Hepatocyte (in vitro differentiated cells): ENCODE results near the gene MTIF3. TPM values are rescaled to one million over a fixed set of nuclear protein-coding genes. Genes with fewer than 3 reads are reported as not detected.

Source experiments
- DNase-seq: peaks from one replicate; pipeline ENCODE4 v3.0.0-alpha.2; 2016; ENCODE audit warnings: low spot score
- H2AFZ ChIP-seq: fragments of 200-600 bp; sonication (generic); 2 replicates; pipeline ENCODE4 v1.6.0; 2016; ENCODE audit warnings: antibody characterized with exemption, mild to moderate bottlenecking
- H3K27ac ChIP-seq: fragments of 200-600 bp; sonication (generic); 2 replicates; pipeline ENCODE4 v1.5.1; 2016; ENCODE audit warnings: mild to moderate bottlenecking
- H3K27me3 ChIP-seq: fragments of 200-600 bp; sonication (generic); 2 replicates; pipeline ENCODE4 v1.6.1; 2016
- H3K36me3 ChIP-seq: fragments of 200-600 bp; sonication (generic); replicated peaks from 2 replicates; pipeline ENCODE4 v1.5.1; 2016; ENCODE audit warnings: low read depth; ENCODE audit not compliant: insufficient read depth
- H3K4me1 ChIP-seq: fragments of 200-600 bp; sonication (generic); 2 replicates; pipeline ENCODE4 v1.5.1; 2016; ENCODE audit warnings: mild to moderate bottlenecking, moderate library complexity; ENCODE audit not compliant: insufficient read depth
- H3K4me2 ChIP-seq: fragments of 200-600 bp; sonication (generic); 2 replicates; pipeline ENCODE4 v1.6.0; 2016
- H3K4me3 ChIP-seq: fragments of 200-600 bp; sonication (generic); 2 replicates; pipeline ENCODE4 v1.5.1; 2016; ENCODE audit warnings: mild to moderate bottlenecking
- H3K79me2 ChIP-seq: fragments of 200-600 bp; sonication (generic); 2 replicates; pipeline ENCODE4 v1.6.0; 2017; ENCODE audit warnings: mild to moderate bottlenecking
- H3K9me2 ChIP-seq: fragments of 200-600 bp; sonication (generic); replicated peaks from 2 replicates; pipeline ENCODE4 v1.6.0; 2017; ENCODE audit warnings: mild to moderate bottlenecking; ENCODE audit not compliant: insufficient read depth
- H3K9me3 ChIP-seq: fragments of 200-600 bp; sonication (generic); 2 replicates; pipeline ENCODE4 v1.5.1; 2016; ENCODE audit warnings: low read depth, mild to moderate bottlenecking
- H4K20me1 ChIP-seq: fragments of 200-600 bp; sonication (generic); 2 replicates; pipeline ENCODE4 v1.6.0; 2016; ENCODE audit warnings: mild to moderate bottlenecking; ENCODE audit not compliant: insufficient read depth, poor library complexity, severe bottlenecking
- EZH2 ChIP-seq: fragments of 200-600 bp; sonication (generic); IDR thresholded peaks from 2 replicates; pipeline ENCODE4 v1.6.1; 2016; ENCODE audit warnings: antibody characterized with exemption, mild to moderate bottlenecking, borderline replicate concordance
- EZH2phosphoT487 ChIP-seq: fragments of 200-600 bp; sonication (generic); IDR thresholded peaks from one replicate; pipeline ENCODE4 v1.6.1; 2018; ENCODE audit warnings: antibody characterized with exemption, mild to moderate bottlenecking, low read depth, moderate library complexity; ENCODE audit not compliant: unreplicated experiment, severe bottlenecking
- WGBS: methylation state at CpG from one replicate; pipeline ENCODE4 v1.1.6; 2016; ENCODE audit warnings: low lambda C conversion rate; ENCODE audit errors: missing lambda C conversion rate; 5-methylcytosine and 5-hydroxymethylcytosine counted together
- polyA plus RNA-seq: library from polyadenylated mRNA; unstranded; fragments of >200 nt; fragmentation: Nextera tagmentation; extraction: Ambion mirVana; gene quantifications from 2 replicates; pipeline ENCODE4 v1.2.1, GENCODE V29; 2016
- total RNA-seq: library from RNA; depleted of rRNA; stranded (reverse); fragments of >200 nt; gene quantifications from 2 replicates; pipeline ENCODE4 v1.2.3, GENCODE V29; 2014
- TF ChIP-seq, protein P1 (sequence below): fragments of 200-600 bp; sonication (generic); IDR thresholded peaks from 2 replicates; pipeline ENCODE4 v1.5.1; 2016; ENCODE audit warnings: antibody characterized with exemption, mild to moderate bottlenecking; ENCODE audit not compliant: poor library complexity

MTIF3 gene
- total and polyA plus RNA-seq, 2 experiments from 2014 or later = 58.0 to 66.7 TPM

DNA sequence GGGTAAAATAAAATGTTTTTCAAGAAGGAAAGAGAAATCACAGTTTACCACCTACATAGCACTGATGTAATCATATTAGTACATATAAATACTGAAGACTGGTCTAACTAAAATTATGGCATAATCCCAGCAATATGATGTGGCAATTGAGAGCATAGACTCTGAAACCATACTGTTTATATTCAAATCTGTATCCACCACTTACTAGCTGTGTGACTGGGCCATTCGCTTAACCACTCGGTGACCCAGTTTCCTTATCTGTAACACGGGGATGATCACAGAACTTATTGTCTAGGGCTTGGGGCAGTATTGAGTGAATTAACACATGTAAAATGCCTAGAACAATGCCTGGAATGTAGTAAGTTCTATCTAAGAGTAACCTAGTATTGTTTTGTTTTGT lies 39.0 kb downstream of the MTIF3 start:
- no peaks in the 10 kb centered on the region for H3K36me3 ChIP-seq
- no peak overlapping the region for H3K4me2 ChIP-seq
- H3K4me1 ChIP-seq = no peaks in the 10 kb centered on the region
- H3K9me3 ChIP-seq = no peaks in the 10 kb centered on the region
- WGBS = 67% methylated on average over 3 of the region's 3 CpGs
- TF ChIP-seq EZH2phosphoT487 (no peak), EZH2 (no peak)
- TF ChIP-seq, protein P1, sequence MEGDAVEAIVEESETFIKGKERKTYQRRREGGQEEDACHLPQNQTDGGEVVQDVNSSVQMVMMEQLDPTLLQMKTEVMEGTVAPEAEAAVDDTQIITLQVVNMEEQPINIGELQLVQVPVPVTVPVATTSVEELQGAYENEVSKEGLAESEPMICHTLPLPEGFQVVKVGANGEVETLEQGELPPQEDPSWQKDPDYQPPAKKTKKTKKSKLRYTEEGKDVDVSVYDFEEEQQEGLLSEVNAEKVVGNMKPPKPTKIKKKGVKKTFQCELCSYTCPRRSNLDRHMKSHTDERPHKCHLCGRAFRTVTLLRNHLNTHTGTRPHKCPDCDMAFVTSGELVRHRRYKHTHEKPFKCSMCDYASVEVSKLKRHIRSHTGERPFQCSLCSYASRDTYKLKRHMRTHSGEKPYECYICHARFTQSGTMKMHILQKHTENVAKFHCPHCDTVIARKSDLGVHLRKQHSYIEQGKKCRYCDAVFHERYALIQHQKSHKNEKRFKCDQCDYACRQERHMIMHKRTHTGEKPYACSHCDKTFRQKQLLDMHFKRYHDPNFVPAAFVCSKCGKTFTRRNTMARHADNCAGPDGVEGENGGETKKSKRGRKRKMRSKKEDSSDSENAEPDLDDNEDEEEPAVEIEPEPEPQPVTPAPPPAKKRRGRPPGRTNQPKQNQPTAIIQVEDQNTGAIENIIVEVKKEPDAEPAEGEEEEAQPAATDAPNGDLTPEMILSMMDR = no peak
- no peak overlapping the region for H3K27ac ChIP-seq
- H3K4me3 ChIP-seq = no peak overlapping the region
- DNase-seq = no peak
- H3K9me2 ChIP-seq = no peaks in the 10 kb centered on the region
- peaks cover 10% of the 10 kb centered on the region for H3K27me3 ChIP-seq
- H2AFZ ChIP-seq = no peak overlapping the region
- H4K20me1 ChIP-seq = no peaks in the 10 kb centered on the region
- no peaks in the 10 kb centered on the region for H3K79me2 ChIP-seq

DNA sequence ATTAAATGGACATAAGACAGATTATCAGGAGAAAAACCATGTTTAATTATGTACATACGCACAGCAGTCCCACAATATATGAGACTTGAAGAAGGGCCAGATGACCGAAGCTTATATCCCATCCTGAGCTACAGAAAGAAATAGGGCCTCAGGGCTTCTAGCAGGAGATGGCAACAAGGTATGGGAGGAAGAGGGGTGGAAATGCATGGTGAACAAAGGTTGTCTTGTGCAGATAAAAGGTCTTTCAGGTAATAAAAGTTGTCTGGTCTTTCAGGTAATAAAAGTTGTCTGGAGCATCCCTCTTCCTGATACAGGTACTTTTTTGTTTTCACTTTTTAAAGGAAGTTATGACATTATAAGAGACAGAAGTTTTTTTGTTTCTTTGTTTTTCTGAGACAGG lies 41.4 kb downstream of the MTIF3 start:
- Histone ChIP-seq H3K4me3 (no peak overlapping the region), H3K4me1 (peaks cover 16% of the 10 kb centered on the region), H3K9me2 (no peaks in the 10 kb centered on the region), H3K27ac (no peak overlapping the region), H3K4me2 (no peak overlapping the region), H2AFZ (no peak overlapping the region), H3K36me3 (no peaks in the 10 kb centered on the region), H3K79me2 (no peaks in the 10 kb centered on the region), H3K9me3 (no peaks in the 10 kb centered on the region), H3K27me3 (peaks cover 10% of the 10 kb centered on the region), H4K20me1 (no peaks in the 10 kb centered on the region)
- TF ChIP-seq EZH2 (no peak), EZH2phosphoT487 (no peak)
- TF ChIP-seq, protein P1 = no peak
- WGBS = 81% methylated on average over 2 of the region's 2 CpGs
- DNase-seq = no peak

- TF ChIP-seq EZH2 (no peak), EZH2phosphoT487 (no peak)
- TF ChIP-seq, protein P1 = no peak
- Histone ChIP-seq H3K79me2 (no peaks in the 10 kb centered on the region), H3K4me2 (no peak overlapping the region), H3K4me3 (no peak overlapping the region), H2AFZ (no peak overlapping the region), H3K27ac (no peak overlapping the region), H3K9me2 (no peaks in the 10 kb centered on the region), H4K20me1 (no peaks in the 10 kb centered on the region), H3K4me1 (peaks cover 26% of the 10 kb centered on the region), H3K9me3 (no peaks in the 10 kb centered on the region), H3K36me3 (no peaks in the 10 kb centered on the region), H3K27me3 (peaks cover 5% of the 10 kb centered on the region)
- WGBS = 68% methylated on average over 4 of the region's 4 CpGs
- no peak for DNase-seq
Observed at GRCh38 chr13:27408074-27408473, 42.3 kb downstream of the MTIF3 start.
